Activated CD8-positive, alpha-beta memory T cell treated with anti-CD3 and anti-CD28 coated beads for 4 hours (primary cell): ENCODE data around the gene NALCN.

Experiments used
- DNase-seq, 2 donors: peaks; one replicate each; pipeline ENCODE4 v3.0.0-alpha.2; 2020; ENCODE audit warnings: low read depth in 2 of 2

The NALCN gene

GRCh38 chr13:101127741-101128353 lies 288.5 kb downstream of the NALCN start:
- no peak for DNase-seq

- DNase-seq, result no peak
Measured at GRCh38 chr13:101123028-101123427, 293.3 kb downstream of the NALCN start.

GRCh38 chr13:101121608-101122007 lies 294.7 kb downstream of the NALCN start:
- DNase-seq, result no peak

- no peak for DNase-seq
Measured at GRCh38 chr13:101120007-101120406, 296.3 kb downstream of the NALCN start.

DNA sequence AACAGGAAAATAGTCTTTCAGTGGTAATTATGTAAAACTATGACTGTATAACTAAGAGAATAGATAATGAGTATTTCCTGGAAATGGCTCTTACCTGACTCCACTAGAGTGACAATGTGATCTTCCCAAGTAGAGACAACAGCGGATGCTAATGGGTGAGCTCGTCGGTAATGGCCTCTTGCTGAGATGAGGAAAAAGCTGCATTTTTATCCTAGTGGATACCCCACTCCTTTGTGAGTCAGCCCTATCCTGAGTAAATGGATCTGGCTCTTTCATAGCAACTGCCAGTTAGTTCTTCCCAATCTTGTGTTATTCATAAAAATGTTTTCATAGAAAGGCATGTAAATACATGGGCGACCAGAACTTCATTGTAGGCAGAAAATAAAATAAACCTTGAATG lies 299.5 kb downstream of the NALCN start:
- DNase-seq, result no peak

- DNase-seq, result no peak
Measured at GRCh38 chr13:101116341-101116740, 300.0 kb downstream of the NALCN start.

GRCh38 chr13:101115762-101116171 lies 300.5 kb downstream of the NALCN start:
- DNase-seq, result no peak

GRCh38 chr13:101111894-101112293 lies 304.4 kb downstream of the NALCN start:
- no peak for DNase-seq

- DNase-seq, result no peak
Measured at GRCh38 chr13:101109005-101109404, 307.3 kb downstream of the NALCN start.

DNA sequence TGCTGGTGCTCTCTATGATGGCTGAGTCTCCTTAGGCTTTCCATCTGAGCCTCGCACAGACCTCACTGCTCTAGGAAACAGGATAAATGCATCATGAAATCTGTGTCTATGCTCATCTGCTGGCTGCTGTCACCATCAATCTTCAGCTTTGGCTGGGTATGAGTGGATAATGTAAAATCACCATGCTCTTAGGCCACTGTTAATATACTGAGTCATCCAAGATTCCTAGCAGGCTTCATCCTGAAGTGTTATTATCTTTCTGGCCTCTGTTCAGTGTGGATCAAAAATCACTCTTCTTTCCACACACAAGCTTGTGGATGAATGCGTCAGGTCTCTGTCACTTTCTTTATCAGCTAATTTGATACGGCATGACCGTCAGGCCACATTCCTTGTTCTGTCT lies 317.4 kb downstream of the NALCN start:
- no peak for DNase-seq

DNA sequence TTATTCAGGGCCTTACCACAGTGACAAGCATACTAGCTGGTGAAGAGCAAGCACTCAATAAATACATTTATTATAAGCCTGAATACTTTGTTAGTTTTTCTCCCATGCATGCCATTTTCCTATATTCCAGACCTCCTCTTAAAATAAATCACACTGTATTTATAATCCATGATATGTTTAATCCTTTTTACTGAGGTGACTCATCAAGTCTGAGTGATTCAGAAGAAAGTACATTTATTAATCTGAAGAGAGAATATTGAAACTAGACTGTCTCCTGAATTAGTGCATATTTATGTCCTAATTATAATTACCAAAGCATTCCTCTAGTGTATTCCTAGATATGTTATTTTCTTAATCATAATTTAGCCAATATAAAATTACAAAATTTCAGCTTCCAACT lies 323.3 kb downstream of the NALCN start:
- no peak for DNase-seq

DNA sequence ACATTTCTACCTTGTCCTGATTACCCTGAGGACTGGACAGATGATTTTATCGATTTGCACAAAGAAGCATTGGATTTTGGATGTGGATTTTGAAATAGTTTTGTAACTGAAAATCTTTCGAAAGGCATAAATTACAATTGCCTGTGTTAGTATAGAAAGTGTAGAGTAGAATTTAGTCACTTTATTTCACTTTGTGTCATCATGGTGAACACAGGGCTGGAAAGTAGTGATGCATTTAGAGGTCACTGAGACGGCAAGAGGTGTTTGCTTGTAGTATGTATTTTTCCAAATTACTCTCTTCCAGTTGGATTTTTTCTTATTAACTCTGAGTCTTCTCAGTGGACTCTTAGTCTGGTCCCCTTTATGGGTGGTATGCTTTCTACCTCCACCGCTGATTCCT lies 326.0 kb downstream of the NALCN start:
- no peak for DNase-seq

- no peak for DNase-seq
Measured at GRCh38 chr13:101085551-101085950, 330.8 kb downstream of the NALCN start.

GRCh38 chr13:101082441-101082840 lies 333.9 kb downstream of the NALCN start:
- no peak for DNase-seq

- DNase-seq, result no peak
Measured at GRCh38 chr13:101080616-101081015, 335.7 kb downstream of the NALCN start.

GRCh38 chr13:101065329-101065728 lies 351.0 kb downstream of the NALCN start:
- DNase-seq, result no peak

DNA sequence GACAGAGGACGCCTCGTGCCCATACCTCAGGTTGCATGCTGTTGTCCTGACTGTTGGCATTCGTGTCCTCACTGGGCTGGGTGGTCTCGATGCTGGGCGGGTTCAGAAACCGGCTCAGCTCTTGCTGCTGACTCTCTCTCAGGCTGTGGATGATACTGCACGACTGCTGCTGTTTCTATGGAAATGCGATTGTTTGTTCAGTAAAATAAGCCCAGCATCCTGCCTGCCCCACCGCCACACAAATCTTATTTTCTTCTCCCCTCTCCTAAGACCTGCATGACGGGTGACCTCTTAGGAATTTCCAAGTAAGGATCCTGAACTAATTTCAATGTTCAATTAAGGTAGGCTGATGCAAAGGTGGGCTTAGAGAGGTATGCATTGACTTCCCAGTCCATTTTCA lies 356.5 kb downstream of the NALCN start:
- no peak for DNase-seq

- no peak for DNase-seq
Measured at GRCh38 chr13:101058841-101059240, 357.5 kb downstream of the NALCN start.

DNA sequence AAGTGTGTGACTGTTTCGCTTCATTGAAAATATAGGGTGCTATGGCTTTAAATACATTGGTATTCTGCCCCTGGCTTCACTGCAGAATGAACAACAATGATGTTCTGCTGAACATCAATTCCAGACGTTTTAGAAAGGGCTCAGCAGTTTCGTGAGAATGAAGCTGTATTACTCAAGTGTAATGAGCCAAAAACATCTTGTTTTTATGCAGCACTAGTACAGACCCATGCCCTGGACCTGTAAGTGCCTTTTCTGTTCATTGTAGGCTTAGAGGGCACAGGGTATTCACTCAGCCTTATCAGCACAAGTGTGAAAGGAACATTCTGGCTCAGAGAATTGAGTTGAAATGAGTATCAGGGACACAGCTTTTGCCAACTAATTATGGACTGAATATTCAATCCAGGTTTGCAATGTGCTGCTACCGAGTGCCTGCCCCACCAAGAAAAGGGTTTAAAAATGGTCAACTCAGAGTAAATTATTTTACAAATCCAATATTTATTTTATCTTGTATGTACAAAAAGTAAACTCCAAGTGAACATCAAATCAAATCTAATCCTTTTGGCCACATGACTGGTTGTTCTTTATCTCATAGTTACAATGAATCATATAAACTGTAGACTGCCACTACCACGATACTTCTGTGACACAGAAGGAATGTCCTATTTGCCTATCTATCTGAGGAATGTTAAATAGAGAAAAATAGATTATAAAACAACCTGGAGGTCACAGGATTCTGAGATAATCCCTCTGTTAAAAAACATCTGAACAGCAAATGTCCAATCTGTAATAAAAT lies 362.8 kb downstream of the NALCN start:
- no peak for DNase-seq

- no peak for DNase-seq
Measured at GRCh38 chr13:101049166-101049850, 367.0 kb downstream of the NALCN start.

DNA sequence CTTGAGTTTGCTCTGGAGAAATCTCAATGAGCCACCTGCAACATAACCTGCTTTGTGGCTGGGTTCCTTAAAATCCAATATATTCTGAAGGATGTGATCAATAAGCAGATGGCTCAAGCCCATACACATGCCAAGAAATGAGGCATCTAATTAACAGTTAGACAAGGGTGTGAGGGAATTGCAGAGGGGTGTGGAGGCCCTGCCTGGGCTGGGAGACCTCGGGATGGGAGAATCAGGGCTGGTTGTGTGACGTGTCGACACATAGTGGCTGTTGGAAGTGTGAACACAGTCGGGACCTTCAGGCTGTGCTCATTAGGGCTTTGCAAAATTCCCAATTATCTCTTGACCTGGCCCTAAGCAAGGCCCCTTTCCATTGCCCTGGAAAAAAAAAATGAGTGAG lies 379.8 kb downstream of the NALCN start:
- DNase-seq, result no peak

GRCh38 chr13:101035119-101035620 lies 381.1 kb downstream of the NALCN start:
- DNase-seq, result no peak
